GM19043 (cell line): ENCODE results near the gene LY6G6D.
A peak's percentile ranks its signal among the peaks of the same experiment; 100 is the strongest.

Experiments used
- ATAC-seq: cut with Tn5 transposase; IDR thresholded peaks from one replicate; pipeline ENCODE4 v1.9.1; 2021; ENCODE audit warnings: low read depth; ENCODE audit not compliant: unreplicated experiment

LY6G6D gene

GRCh38 chr6:31717499-31718222 lies 2.5 kb downstream of the LY6G6D start:
- no peak for ATAC-seq

GRCh38 chr6:31718265-31718664 lies 3.1 kb downstream of the LY6G6D start:
- no peak for ATAC-seq

- ATAC-seq, result no peak
These were observed 3.9 kb downstream of the LY6G6D start for GRCh38 chr6:31719001-31719400.

- ATAC-seq, result no peak
These were observed 5.1 kb downstream of the LY6G6D start for GRCh38 chr6:31720196-31720770.

- ATAC-seq, result no peak
These were observed 6.3 kb downstream of the LY6G6D start, which contains the start of gene LY6G6C for GRCh38 chr6:31721351-31722020. Gene LY6G6C (minus strand): TSS chr6:31721746. CDS start chr6:31721679, 67 bp downstream.

- no peak for ATAC-seq
These were observed 7.0 kb downstream of the LY6G6D start for GRCh38 chr6:31722173-31722572.

- no peak for ATAC-seq
These were observed 8.3 kb downstream of the LY6G6D start, which contains the start of gene MPIG6B for GRCh38 chr6:31723245-31723979. Gene MPIG6B (plus strand): TSS chr6:31723373. CDS start chr6:31723384, 11 bp downstream.

- no peak for ATAC-seq
These were observed 9.0 kb downstream of the LY6G6D start for GRCh38 chr6:31723980-31724691.

GRCh38 chr6:31725502-31726350 lies 10.6 kb downstream of the LY6G6D start:
- no peak for ATAC-seq

- ATAC-seq, result peak; percentile 65
These were observed 12.0 kb downstream of the LY6G6D start for GRCh38 chr6:31727034-31727716.

GRCh38 chr6:31727717-31728671 lies 12.8 kb downstream of the LY6G6D start:
- no peak for ATAC-seq

- ATAC-seq, result no peak
These were observed 13.8 kb downstream of the LY6G6D start, which contains the start of gene DDAH2 for GRCh38 chr6:31728767-31729514. Gene DDAH2 (minus strand): TSS chr6:31729299. CDS start chr6:31729161, 138 bp downstream.

GRCh38 chr6:31729515-31729978 lies 14.4 kb downstream of the LY6G6D start:
- no peak for ATAC-seq

- ATAC-seq, result no peak
These were observed 15.0 kb downstream of the LY6G6D start for GRCh38 chr6:31729979-31730630.

- no peak for ATAC-seq
These were observed 15.5 kb downstream of the LY6G6D start for GRCh38 chr6:31730631-31731086.

- no peak for ATAC-seq
These were observed 16.9 kb downstream of the LY6G6D start for GRCh38 chr6:31732029-31732428.
